DOHH2 (cell line): ENCODE measurements around the gene GPR161.

Experiments
- H3F3A ChIP-seq: fragments of 200-600 bp; sonication (generic), shearing (Covaris generic); 2 replicates; pipeline ENCODE4 v1.6.0; 2016; ENCODE audit warnings: antibody characterized with exemption, mild to moderate bottlenecking; ENCODE audit not compliant: control insufficient read depth, insufficient read depth
- H3K27ac ChIP-seq: fragments of 200-600 bp; sonication (generic); 2 replicates; pipeline ENCODE4 v1.5.1; 2014; ENCODE audit warnings: low read depth, mild to moderate bottlenecking, low read length, moderate library complexity
- H3K27me3 ChIP-seq: fragments of 200-600 bp; sonication (generic); 2 replicates; pipeline ENCODE4 v1.6.1; 2014; ENCODE audit warnings: mild to moderate bottlenecking, low read length, mixed read lengths; ENCODE audit not compliant: control insufficient read depth
- H3K36me3 ChIP-seq: fragments of 200-600 bp; sonication (generic); 2 replicates; pipeline ENCODE4 v1.6.1; 2014; ENCODE audit warnings: mild to moderate bottlenecking, low read length, moderate library complexity, mixed read lengths; ENCODE audit not compliant: control insufficient read depth
- H3K4me1 ChIP-seq: fragments of 200-600 bp; sonication (generic); 2 replicates; pipeline ENCODE4 v1.6.1; 2014; ENCODE audit warnings: mild to moderate bottlenecking, low read length, mixed read lengths; ENCODE audit not compliant: control insufficient read depth
- H3K4me2 ChIP-seq: fragments of 200-600 bp; sonication (generic); 2 replicates; pipeline ENCODE4 v1.6.0; 2014; ENCODE audit warnings: mild to moderate bottlenecking, low read length, moderate library complexity
- H3K4me3 ChIP-seq: fragments of 200-600 bp; sonication (generic); 2 replicates; pipeline ENCODE4 v1.5.1; 2014; ENCODE audit warnings: mild to moderate bottlenecking, low read length, mixed read lengths
- H3K79me2 ChIP-seq: fragments of 200-600 bp; sonication (generic); 2 replicates; pipeline ENCODE4 v1.6.1; 2014; ENCODE audit warnings: mild to moderate bottlenecking, low read length, mixed read lengths; ENCODE audit not compliant: control insufficient read depth
- H3K9me2 ChIP-seq: fragments of 200-600 bp; sonication (generic); replicated peaks from 2 replicates; pipeline ENCODE4 v1.6.1; 2014; ENCODE audit warnings: mild to moderate bottlenecking, low read length, mixed read lengths; ENCODE audit not compliant: control insufficient read depth
- H3K9me3 ChIP-seq: fragments of 200-600 bp; sonication (generic); 2 replicates; pipeline ENCODE4 v1.6.1; 2014; ENCODE audit warnings: antibody characterized with exemption, low read length, mixed read lengths; ENCODE audit not compliant: control insufficient read depth, insufficient read depth
- H4K20me1 ChIP-seq: fragments of 200-600 bp; sonication (generic); 2 replicates; pipeline ENCODE4 v1.6.0; 2014; ENCODE audit warnings: low read depth, mild to moderate bottlenecking, antibody characterized with exemption, low read length, moderate library complexity; ENCODE audit not compliant: control insufficient read depth, insufficient read depth
- CTCF ChIP-seq: fragments of 200-600 bp; sonication (generic); IDR thresholded peaks from one replicate; pipeline ENCODE4 v1.5.1; 2014; ENCODE audit warnings: antibody characterized with exemption, mild to moderate bottlenecking, low read depth, low read length; ENCODE audit not compliant: poor library complexity, severe bottlenecking
- EZH2phosphoT487 ChIP-seq: fragments of 200-600 bp; sonication (generic); IDR thresholded peaks from 2 replicates; pipeline ENCODE4 v1.6.1; 2017; ENCODE audit warnings: borderline replicate concordance, mild to moderate bottlenecking, antibody characterized with exemption, low read length, moderate library complexity, mixed read lengths

The GPR161 gene

GRCh38 chr1:168083456-168084325 lies 53.0 kb downstream of the GPR161 start:
- no peak overlapping the region for H3K27ac ChIP-seq
- H3F3A ChIP-seq = no peaks in the 10 kb centered on the region
- H3K9me3 ChIP-seq = no peaks in the 10 kb centered on the region
- H3K4me2 ChIP-seq = no peak overlapping the region
- H3K4me3 ChIP-seq = no peak overlapping the region
- no peaks in the 10 kb centered on the region for H3K79me2 ChIP-seq
- TF ChIP-seq CTCF = no peak
- TF ChIP-seq EZH2phosphoT487 = no peak
- no peaks in the 10 kb centered on the region for H3K9me2 ChIP-seq
- H3K36me3 ChIP-seq = no peaks in the 10 kb centered on the region
- no peaks in the 10 kb centered on the region for H4K20me1 ChIP-seq
- no peaks in the 10 kb centered on the region for H3K4me1 ChIP-seq
- H3K27me3 ChIP-seq = no peaks in the 10 kb centered on the region

- TF ChIP-seq CTCF = peak; percentile 89
- no peak for TF ChIP-seq EZH2phosphoT487
- H3K36me3 ChIP-seq = no peaks in the 10 kb centered on the region
- no peaks in the 10 kb centered on the region for H3K27me3 ChIP-seq
- H3K9me2 ChIP-seq = no peaks in the 10 kb centered on the region
- H3K9me3 ChIP-seq = no peaks in the 10 kb centered on the region
- no peaks in the 10 kb centered on the region for H3F3A ChIP-seq
- no peaks in the 10 kb centered on the region for H3K79me2 ChIP-seq
- no peaks in the 10 kb centered on the region for H4K20me1 ChIP-seq
- H3K27ac ChIP-seq = no peak overlapping the region
- no peak overlapping the region for H3K4me2 ChIP-seq
- H3K4me3 ChIP-seq = no peak overlapping the region
- H3K4me1 ChIP-seq = no peaks in the 10 kb centered on the region
Measured at GRCh38 chr1:168082008-168082876, 54.5 kb downstream of the GPR161 start.

- no peaks in the 10 kb centered on the region for H3K27me3 ChIP-seq
- H3K4me1 ChIP-seq = no peaks in the 10 kb centered on the region
- no peaks in the 10 kb centered on the region; the same call in 1 of the 2 replicates for H3K36me3 ChIP-seq
- H3F3A ChIP-seq = no peaks in the 10 kb centered on the region
- no peak overlapping the region for H3K4me2 ChIP-seq
- TF ChIP-seq CTCF (no peak), EZH2phosphoT487 (no peak)
- no peaks in the 10 kb centered on the region for H4K20me1 ChIP-seq
- H3K79me2 ChIP-seq = no peaks in the 10 kb centered on the region
- no peak overlapping the region for H3K27ac ChIP-seq
- H3K9me2 ChIP-seq = no peaks in the 10 kb centered on the region
- no peaks in the 10 kb centered on the region for H3K9me3 ChIP-seq
- H3K4me3 ChIP-seq = no peak overlapping the region
Measured at GRCh38 chr1:168081373-168082007, 55.2 kb downstream of the GPR161 start.
